Panc1 (cell line): ENCODE measurements around the gene HSFX3. TPM values are rescaled to one million over a fixed set of nuclear protein-coding genes. Genes with fewer than 3 reads are reported as not detected.
"Not testable (repeated sequence)": the region's sequence is repeated elsewhere in the genome, so short reads cannot be mapped to it uniquely, and the experiment has no call there.

Source experiments
- ATAC-seq: fragments of 200-7000 bp; cut with Tn5 transposase; 2 replicates; pipeline ENCODE4 v1.9.1; 2020; ENCODE audit warnings: mild to moderate bottlenecking, moderate library complexity
- Bru-seq: library from RNA; stranded (reverse); fragments of 400-500 nt; gene quantifications from one replicate; lab custom pipeline; 2021; lab: Mats Ljungman, UMichigan
- BruChase-seq, 2 experiments: library from RNA; stranded (reverse); fragments of 400-500 nt; gene quantifications; one replicate each; lab custom pipeline; 2021; lab: Mats Ljungman, UMichigan
- BruUV-seq: library from RNA; stranded (reverse); fragments of 400-500 nt; replicated peaks from 2 replicates; lab custom pipeline; 2021; lab: Mats Ljungman, UMichigan
- CTCF ChIA-PET: fragments of 300-600 bp; sonication (Branson Sonifier 250); formaldehyde crosslinking; loops from one replicate; lab custom pipeline; 2022; ENCODE audit warnings: antibody characterized with exemption; lab: Charles Lee
- POLR2A ChIA-PET: fragments of 300-600 bp; sonication (Branson Sonifier 250); formaldehyde crosslinking; loops from one replicate; lab custom pipeline; 2022; ENCODE audit warnings: antibody characterized with exemption; lab: Charles Lee
- DNase-seq: peaks from one replicate; pipeline ENCODE4 v3.0.0-alpha.2; 2010; ENCODE audit warnings: low read depth, low spot score
- H3K27ac ChIP-seq: 2 replicates; pipeline ENCODE4 v1.5.1; 2011; ENCODE audit warnings: mild to moderate bottlenecking, low read length, inconsistent platforms
- H3K27me3 ChIP-seq: fragments of 200-500 bp; sonication (Bioruptor generic); 2 replicates; pipeline ENCODE4 v1.6.0; 2014; ENCODE audit warnings: low read length, inconsistent platforms; ENCODE audit not compliant: control insufficient read depth, insufficient read depth
- H3K36me3 ChIP-seq: fragments of 200-500 bp; sonication (Bioruptor generic); 2 replicates; pipeline ENCODE4 v1.5.1; 2014; ENCODE audit warnings: inconsistent platforms, mild to moderate bottlenecking, low read length, moderate library complexity; ENCODE audit not compliant: control insufficient read depth, insufficient read depth
- H3K4me1 ChIP-seq: 2 replicates; pipeline ENCODE4 v1.5.1; 2011; ENCODE audit warnings: inconsistent platforms, mild to moderate bottlenecking, low read length, moderate library complexity; ENCODE audit not compliant: control insufficient read depth, insufficient read depth
- H3K4me3 ChIP-seq, 2 experiments: 2 replicates each; pipeline ENCODE4 v1.5.1; 2011 to 2012; ENCODE audit warnings: low read depth in 2 of 2, low read length in 2 of 2, mild to moderate bottlenecking in 2 of 2, inconsistent platforms in 1 of 2, moderate library complexity in 1 of 2
- H3K9me3 ChIP-seq: fragments of 200-500 bp; sonication (Bioruptor generic); 2 replicates; pipeline ENCODE4 v1.5.1; 2014; ENCODE audit warnings: low read depth, mild to moderate bottlenecking, inconsistent platforms, low read length, moderate library complexity; ENCODE audit not compliant: control insufficient read depth, insufficient read depth
- in situ Hi-C: cut with HindIII; loops from 2 replicates; pipeline ENCODE4 v1.10.0; 2016; ENCODE audit warnings: low sequenced_read_pairs, low pct_unique_long_range_greater_than_20kb
- intact Hi-C: fragments of 100-400 bp; cut with micrococcal nuclease; formaldehyde crosslinking; loops from one replicate; pipeline ENCODE4 v1.10.0; 2022; ENCODE audit not compliant: unreplicated experiment
- long read RNA-seq: library from polyadenylated mRNA; unstranded; transcript quantifications from one replicate; pipeline ENCODE4 v2.0.0, GENCODE V29; 2021; ENCODE audit not compliant: unreplicated experiment
- polyA plus RNA-seq: library from polyadenylated mRNA; unstranded; fragments of >200 nt; gene quantifications from one replicate; pipeline ENCODE4 v1.2.1, GENCODE V29; 2012; ENCODE audit warnings: missing spikeins; ENCODE audit not compliant: insufficient read length
- total RNA-seq: library from RNA; stranded (reverse); gene quantifications from one replicate; pipeline ENCODE4 v1.2.1, GENCODE V29; 2021; ENCODE audit not compliant: unreplicated experiment

Gene HSFX3
- total RNA-seq = not detected
- not detected for polyA plus RNA-seq
- Bru-seq, nascent RNA = not detected
- BruChase-seq, experiment 1, labeled RNA remaining after a 2-hour chase = not detected
- BruChase-seq, experiment 2, labeled RNA remaining after a 6-hour chase = not detected
- long read RNA-seq = 0 reads

DNA sequence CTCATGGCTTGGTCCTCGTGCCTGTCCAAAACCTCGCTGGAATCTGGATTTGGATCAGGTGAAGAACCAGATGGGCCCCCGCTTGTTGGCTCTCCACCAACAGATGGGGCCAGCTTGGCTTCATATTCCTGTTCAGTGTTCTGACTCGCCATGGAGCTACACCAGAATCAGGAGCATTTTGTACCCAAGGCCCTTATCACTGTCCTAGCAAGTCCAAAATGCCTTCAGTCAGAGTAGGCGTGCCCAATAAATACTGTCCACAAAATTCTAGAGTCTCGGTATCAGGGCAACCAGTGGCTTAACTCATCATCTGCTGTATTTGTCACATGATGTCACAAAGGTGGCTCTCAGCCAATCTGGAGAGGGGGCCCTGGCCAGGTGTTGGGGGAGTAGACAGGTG lies at the start of gene HSFX3:
TSS of gene HSFX3 (minus strand) at position 224 of the 400 bp plus-strand sequence. CDS start at position 152, 72 bp downstream.
- POLR2A ChIA-PET, H3K27ac ChIP-seq, CTCF ChIA-PET, H3K4me1 ChIP-seq, DNase-seq, H3K36me3 ChIP-seq, intact Hi-C loops, H3K9me3 ChIP-seq, H3K27me3 ChIP-seq, H3K4me3 ChIP-seq, in situ Hi-C loops, BruUV-seq, ATAC-seq: not testable (repeated sequence)

DNA sequence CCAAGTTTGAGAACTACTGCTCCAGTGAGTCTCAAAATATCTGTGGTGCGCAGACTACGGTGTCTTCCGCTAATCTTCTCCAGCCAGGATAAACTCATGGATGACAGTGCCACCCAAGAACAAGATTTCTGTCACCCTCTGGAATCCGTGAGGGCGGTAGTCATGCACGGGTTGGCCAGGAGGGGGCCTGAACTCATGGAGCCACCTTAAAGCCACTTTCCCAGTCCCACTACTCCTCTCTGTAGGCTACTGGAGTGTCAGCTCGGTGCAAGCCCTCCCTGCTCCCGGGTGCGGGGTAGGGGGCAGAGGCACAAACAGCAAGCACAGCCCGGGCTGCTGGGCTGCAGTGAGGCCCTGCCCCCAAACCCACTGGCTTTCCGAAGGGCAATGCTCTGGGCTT lies 48.9 kb upstream of the HSFX3 start:
- in situ Hi-C loops, BruUV-seq, H3K36me3 ChIP-seq, H3K9me3 ChIP-seq, intact Hi-C loops, H3K27ac ChIP-seq, POLR2A ChIA-PET, H3K4me3 ChIP-seq, H3K27me3 ChIP-seq, CTCF ChIA-PET, DNase-seq, H3K4me1 ChIP-seq: not testable (repeated sequence)
- ATAC-seq = peak; percentile 55; the same call in 1 of the 2 replicates

- intact Hi-C loops, ATAC-seq, H3K4me3 ChIP-seq, H3K4me1 ChIP-seq, H3K9me3 ChIP-seq, H3K27ac ChIP-seq, DNase-seq, BruUV-seq, CTCF ChIA-PET, POLR2A ChIA-PET, H3K27me3 ChIP-seq, H3K36me3 ChIP-seq, in situ Hi-C loops: not testable (repeated sequence)
Measured at GRCh38 chrX:149595943-149596342, 46.2 kb upstream of the HSFX3 start.

GRCh38 chrX:149595214-149595613 lies 45.5 kb upstream of the HSFX3 start, which contains the start of gene HSFX2:
HSFX2 (minus strand) TSS chrX:149595314; CDS start chrX:149594700, 614 bp downstream.
- in situ Hi-C loops, H3K9me3 ChIP-seq, BruUV-seq, H3K4me3 ChIP-seq, ATAC-seq, H3K27me3 ChIP-seq, DNase-seq, H3K4me1 ChIP-seq, intact Hi-C loops, POLR2A ChIA-PET, H3K27ac ChIP-seq, CTCF ChIA-PET, H3K36me3 ChIP-seq: not testable (repeated sequence)

DNA sequence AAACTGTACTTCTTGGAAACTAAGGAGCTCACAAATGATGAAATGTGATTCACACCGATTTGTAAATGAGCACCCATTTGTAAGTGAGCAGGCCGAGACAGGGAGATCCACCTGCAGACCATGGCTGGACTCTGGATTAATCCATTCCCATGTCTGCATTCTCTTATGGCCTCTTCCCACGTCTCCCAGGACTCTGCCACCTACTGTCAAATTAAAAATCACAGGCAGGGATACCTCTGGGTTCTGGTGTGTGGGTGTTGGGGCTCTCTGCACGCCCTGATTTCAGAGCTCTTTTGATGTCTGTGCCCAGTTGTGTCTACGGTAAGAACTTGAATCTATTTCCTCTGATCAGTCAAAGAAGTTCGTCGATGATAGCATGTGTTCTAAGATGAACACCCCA lies 41.3 kb upstream of the HSFX3 start:
- CTCF ChIA-PET, H3K4me1 ChIP-seq, POLR2A ChIA-PET, H3K9me3 ChIP-seq, ATAC-seq, BruUV-seq, in situ Hi-C loops, H3K4me3 ChIP-seq, H3K27me3 ChIP-seq, DNase-seq, H3K27ac ChIP-seq, H3K36me3 ChIP-seq, intact Hi-C loops: not testable (repeated sequence)

DNA sequence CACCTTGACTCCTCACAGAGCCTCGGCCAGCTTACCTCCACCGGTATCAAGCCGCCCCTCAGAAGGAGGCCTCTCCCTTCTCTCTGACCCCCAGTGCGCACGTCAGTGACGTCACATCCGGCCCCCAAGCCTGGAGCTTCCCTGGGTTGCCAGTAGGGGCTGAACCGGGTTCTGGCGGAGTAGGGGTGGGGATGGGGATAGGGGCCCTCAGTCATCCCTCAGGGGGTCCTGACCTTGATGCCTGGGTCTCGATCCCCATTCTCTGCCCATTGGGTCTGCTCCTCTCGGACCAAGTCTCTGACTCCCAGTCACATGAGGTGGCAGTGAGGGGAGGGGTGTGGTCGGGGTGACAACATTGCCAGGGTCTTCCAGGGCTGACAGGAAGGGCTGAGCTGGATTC lies 37.6 kb upstream of the HSFX3 start, which contains the start of gene MAGEA9B:
TSS of gene MAGEA9B (minus strand) at position 101 of the 400 bp plus-strand sequence. CDS start 4,280 bp downstream, outside the sequence.
- H3K4me1 ChIP-seq, POLR2A ChIA-PET, DNase-seq, CTCF ChIA-PET, H3K27ac ChIP-seq, H3K9me3 ChIP-seq, BruUV-seq, ATAC-seq, H3K36me3 ChIP-seq, in situ Hi-C loops, intact Hi-C loops, H3K4me3 ChIP-seq, H3K27me3 ChIP-seq: not testable (repeated sequence)

- in situ Hi-C loops, H3K36me3 ChIP-seq, H3K27me3 ChIP-seq, H3K9me3 ChIP-seq, H3K27ac ChIP-seq, intact Hi-C loops, H3K4me1 ChIP-seq, CTCF ChIA-PET, H3K4me3 ChIP-seq, POLR2A ChIA-PET, BruUV-seq, DNase-seq, ATAC-seq: not testable (repeated sequence)
Measured at GRCh38 chrX:149585631-149586030, 35.9 kb upstream of the HSFX3 start.
